Peyer's patch (tissue), 4 donors: ENCODE measurements around the gene NSMF. TPM values are rescaled to one million over a fixed set of nuclear protein-coding genes. Genes with fewer than 3 reads are reported as not detected.

ENCODE experiments used
- DNase-seq, 3 donors: peaks; one replicate each; pipeline ENCODE4 v3.0.0-alpha.2; 2017 to 2019
- H3K27ac ChIP-seq, 4 donors: fragments of 200-600 bp; sonication (generic); one replicate each; pipeline ENCODE4 v1.5.1; 2016 to 2019
- H3K27me3 ChIP-seq, 2 donors: fragments of 200-600 bp; sonication (generic); one replicate each; pipeline ENCODE4 v1.5.1; 2019
- H3K36me3 ChIP-seq, 3 donors: fragments of 200-600 bp; sonication (generic); one replicate each; pipeline ENCODE4 v1.5.1; 2016 to 2019
- H3K4me1 ChIP-seq, 4 donors: fragments of 200-600 bp; sonication (generic); one replicate each; pipeline ENCODE4 v1.5.1; 2016 to 2019
- H3K4me3 ChIP-seq, 4 donors: fragments of 200-600 bp; sonication (generic); 1 replicate in 3 of 4; 2 replicates in 1 of 4; pipeline ENCODE4 v1.5.1; 2016 to 2019; ENCODE audit warnings: mild to moderate bottlenecking in 1 of 4
- H3K9me3 ChIP-seq, 4 donors: fragments of 200-600 bp; sonication (generic); one replicate each; pipeline ENCODE4 v1.5.1; 2016 to 2019; ENCODE audit warnings: mild to moderate bottlenecking in 1 of 4
- POLR2A ChIP-seq, 2 donors: fragments of 450-650 bp; IDR thresholded peaks; one replicate each; pipeline ENCODE4 v1.5.1; 2017; ENCODE audit warnings: antibody characterized with exemption in 2 of 2, mild to moderate bottlenecking in 2 of 2, moderate library complexity in 2 of 2
- total RNA-seq, 4 donors: library from RNA; depleted of rRNA; stranded (reverse); fragments of >200 nt; gene quantifications; one replicate each; pipeline ENCODE4 v1.1.0, GENCODE V29; 2016
- TF ChIP-seq, protein P1 (sequence below), 6 experiments: fragments of 450-650 bp in 4 of 6; fragments of 200-600 bp in 2 of 6; sonication (generic) in 1 of 6; IDR thresholded peaks; one replicate each; pipeline ENCODE4 v1.5.1; 2017 to 2019; ENCODE audit warnings: antibody characterized with exemption in 6 of 6, mild to moderate bottlenecking in 3 of 6, moderate library complexity in 1 of 6

Gene NSMF
- total RNA-seq, 4 donors from 2014 or later, result 47.0 to 135 (median 117) TPM

DNA sequence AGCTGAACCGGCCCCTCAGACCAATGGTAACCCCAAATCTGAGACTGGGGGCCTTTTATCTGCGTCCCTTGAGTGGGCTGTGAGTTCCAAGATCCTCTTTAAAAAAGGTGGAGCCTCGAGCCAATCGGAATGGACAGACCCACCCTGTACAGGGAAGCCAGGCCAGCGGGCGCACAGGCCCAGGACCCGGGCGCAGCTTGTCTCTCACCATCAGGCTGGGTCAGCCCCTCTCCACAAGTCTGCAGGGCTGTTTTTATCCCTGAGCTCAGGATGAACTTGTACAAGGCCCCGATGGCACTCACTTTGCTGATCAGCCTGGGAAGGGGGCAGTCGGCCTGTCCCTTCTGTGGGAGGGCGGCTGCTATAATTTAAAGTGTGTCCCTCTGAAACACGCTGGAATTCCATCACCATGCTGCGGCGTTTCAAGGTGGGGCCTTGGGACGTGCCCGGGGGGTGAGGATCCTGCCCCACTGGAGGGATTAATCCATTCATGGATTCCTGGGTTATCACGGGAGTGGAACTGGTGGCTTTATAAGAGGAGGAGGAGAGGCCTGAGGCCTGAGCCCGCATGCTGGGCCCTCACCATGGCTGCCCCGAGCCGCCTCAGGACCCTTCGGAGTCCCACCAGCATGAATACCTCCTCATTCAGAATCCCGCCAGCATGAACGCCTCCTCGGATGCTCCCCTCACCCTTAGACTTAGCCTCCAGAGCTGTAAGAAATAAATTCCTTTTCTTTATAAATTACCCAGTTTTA lies 50.3 kb downstream of the NSMF start:
- no peak for DNase-seq
- no peak overlapping the region for H3K4me3 ChIP-seq
- H3K27ac ChIP-seq, result no peak overlapping the region
- TF ChIP-seq, protein P1, sequence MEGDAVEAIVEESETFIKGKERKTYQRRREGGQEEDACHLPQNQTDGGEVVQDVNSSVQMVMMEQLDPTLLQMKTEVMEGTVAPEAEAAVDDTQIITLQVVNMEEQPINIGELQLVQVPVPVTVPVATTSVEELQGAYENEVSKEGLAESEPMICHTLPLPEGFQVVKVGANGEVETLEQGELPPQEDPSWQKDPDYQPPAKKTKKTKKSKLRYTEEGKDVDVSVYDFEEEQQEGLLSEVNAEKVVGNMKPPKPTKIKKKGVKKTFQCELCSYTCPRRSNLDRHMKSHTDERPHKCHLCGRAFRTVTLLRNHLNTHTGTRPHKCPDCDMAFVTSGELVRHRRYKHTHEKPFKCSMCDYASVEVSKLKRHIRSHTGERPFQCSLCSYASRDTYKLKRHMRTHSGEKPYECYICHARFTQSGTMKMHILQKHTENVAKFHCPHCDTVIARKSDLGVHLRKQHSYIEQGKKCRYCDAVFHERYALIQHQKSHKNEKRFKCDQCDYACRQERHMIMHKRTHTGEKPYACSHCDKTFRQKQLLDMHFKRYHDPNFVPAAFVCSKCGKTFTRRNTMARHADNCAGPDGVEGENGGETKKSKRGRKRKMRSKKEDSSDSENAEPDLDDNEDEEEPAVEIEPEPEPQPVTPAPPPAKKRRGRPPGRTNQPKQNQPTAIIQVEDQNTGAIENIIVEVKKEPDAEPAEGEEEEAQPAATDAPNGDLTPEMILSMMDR (IDR thresholded peaks at IDR 0.05), result no peak
- TF ChIP-seq POLR2A (IDR thresholded peaks at IDR 0.05), result no peak
- H3K36me3 ChIP-seq, result no peaks in the 10 kb centered on the region
- H3K27me3 ChIP-seq, result no peaks in the 10 kb centered on the region
- no peaks in the 10 kb centered on the region for H3K9me3 ChIP-seq
- H3K4me1 ChIP-seq, result peaks cover 0 to 35% (median 9%) of the 10 kb centered on the region in 4 donors

DNA sequence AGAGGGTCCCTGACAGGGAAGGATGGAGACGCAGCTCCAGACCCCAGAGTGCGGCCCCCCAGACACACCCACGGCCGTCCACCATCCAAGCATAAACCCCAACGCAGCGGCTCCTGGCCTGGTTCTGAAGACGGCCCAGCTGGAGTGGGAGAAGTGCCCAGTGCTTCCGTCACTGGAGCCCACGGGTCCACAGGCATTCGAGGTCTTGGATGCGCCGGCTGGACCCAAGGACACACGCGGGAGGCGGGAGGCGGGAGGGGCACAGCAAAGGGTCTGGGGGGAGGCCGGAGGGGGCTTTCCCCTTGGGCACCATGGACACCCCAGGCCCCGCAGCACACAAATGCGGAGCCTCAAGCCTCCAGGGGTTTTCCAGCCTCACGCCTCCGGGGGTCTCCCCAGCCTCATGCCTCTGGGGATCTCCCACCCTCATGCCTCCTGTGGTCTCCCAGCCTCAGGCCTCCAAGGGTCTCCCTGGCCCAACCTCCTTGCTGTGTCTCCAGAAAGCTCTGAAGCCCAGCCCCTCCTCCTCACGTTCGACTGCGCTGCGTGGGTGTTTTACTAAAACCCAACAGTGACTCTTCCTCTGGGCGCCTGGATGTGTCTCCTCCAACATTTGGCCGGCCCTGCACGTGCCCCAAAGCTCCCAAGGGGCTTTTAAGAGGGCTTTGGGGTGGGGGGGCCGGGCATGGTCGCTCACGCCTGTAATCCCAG lies 51.4 kb downstream of the NSMF start:
- Histone ChIP-seq H3K36me3 (no peaks in the 10 kb centered on the region), H3K27me3 (no peaks in the 10 kb centered on the region), H3K4me3 (peak overlapping the region in 3 of 4 donors; percentile 10 to 47 (median 31)), H3K4me1 (peaks cover 0 to 35% (median 9%) of the 10 kb centered on the region in 4 donors), H3K27ac (peak overlapping the region in 2 of 4 donors; percentile 30 to 38), H3K9me3 (no peaks in the 10 kb centered on the region)
- TF ChIP-seq POLR2A (IDR thresholded peaks at IDR 0.05), result no peak
- TF ChIP-seq, protein P1 (IDR thresholded peaks at IDR 0.05), result no peak
- DNase-seq, result no peak

DNA sequence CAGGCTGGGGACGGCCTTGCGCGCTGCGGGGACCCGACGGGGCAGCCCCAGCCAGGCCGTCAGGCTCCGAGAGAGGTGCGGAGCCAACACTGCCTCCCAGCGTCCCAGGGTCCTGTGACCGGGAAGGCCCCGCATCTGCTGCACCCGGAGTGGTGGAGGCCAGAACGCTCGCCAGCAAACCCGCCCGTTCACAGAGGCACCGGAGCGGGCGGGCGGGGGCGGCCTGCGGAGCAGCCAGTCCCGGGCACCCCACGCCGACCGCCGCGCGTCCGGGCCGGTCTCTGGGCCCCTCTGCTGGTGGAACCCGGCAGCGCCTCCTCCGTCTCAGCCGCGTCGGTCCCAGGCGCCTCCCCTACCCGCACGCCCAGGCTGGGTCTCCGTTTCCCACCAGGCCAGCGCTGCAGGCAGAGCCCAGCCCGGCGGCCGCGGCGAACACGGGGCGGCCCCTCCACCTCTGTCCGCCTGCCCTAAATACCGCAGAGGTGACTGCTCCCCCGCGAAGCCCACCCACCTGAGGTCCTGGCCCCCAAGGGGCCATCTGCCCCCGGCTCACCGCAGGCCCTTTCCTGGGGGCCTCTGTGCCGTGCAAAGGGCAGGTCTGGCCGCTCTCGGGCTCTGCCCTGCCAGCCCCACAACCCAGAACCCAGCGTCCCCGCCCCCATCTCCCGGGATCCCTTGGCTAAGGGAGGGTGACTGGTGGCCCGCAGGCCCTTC lies 52.1 kb downstream of the NSMF start:
- peaks cover 0 to 34% (median 9%) of the 10 kb centered on the region in 4 donors for H3K4me1 ChIP-seq
- H3K27me3 ChIP-seq, result no peaks in the 10 kb centered on the region
- peak overlapping the region in 3 of 4 donors; percentile 25 to 38 (median 30) for H3K27ac ChIP-seq
- H3K9me3 ChIP-seq, result no peaks in the 10 kb centered on the region
- TF ChIP-seq POLR2A (IDR thresholded peaks at IDR 0.05), result no peak
- TF ChIP-seq, protein P1 (IDR thresholded peaks at IDR 0.05), result peak; percentile 28 to 95 (median 76)
- no peaks in the 10 kb centered on the region for H3K36me3 ChIP-seq
- DNase-seq, result peak; percentile 23 to 86 (median 73)
- H3K4me3 ChIP-seq, result peak overlapping the region; percentile 10 to 53 (median 39)

DNA sequence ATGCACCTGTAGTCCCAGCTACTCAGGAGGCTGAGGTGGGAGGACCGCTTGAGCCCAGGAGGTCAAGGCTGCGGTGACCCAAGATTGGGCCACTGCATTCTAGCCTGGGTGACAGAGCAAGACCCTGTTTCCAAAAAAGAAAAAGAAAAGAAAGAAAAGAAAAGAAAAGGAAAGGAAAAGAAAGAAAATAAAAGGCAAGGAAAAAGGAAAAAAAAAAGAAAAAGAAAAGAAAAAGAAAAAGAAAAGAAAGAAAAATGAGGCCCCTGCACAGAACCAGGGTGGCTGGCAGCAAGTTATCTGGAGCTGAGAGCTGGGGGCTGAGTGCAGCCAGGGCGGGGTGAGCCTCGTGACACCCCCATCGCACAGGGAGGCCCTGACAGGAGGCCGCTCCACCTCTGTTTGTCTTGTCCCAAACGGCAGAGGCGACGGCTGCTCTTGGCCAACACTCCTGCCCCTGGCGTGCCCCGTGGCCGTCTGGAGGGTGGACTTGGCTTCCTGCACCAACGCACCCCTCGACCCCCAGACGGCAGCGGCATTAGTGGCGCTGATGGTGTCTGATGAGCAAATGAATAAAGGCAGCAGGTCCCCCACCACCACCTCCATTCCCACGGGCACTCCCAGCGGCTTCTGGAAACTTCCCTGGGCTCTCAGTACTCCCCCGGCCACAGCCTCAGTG lies 52.9 kb downstream of the NSMF start:
- Histone ChIP-seq H3K4me1 (peaks cover 0 to 26% (median 8%) of the 10 kb centered on the region in 4 donors), H3K27me3 (no peaks in the 10 kb centered on the region), H3K9me3 (no peaks in the 10 kb centered on the region), H3K27ac (no peak overlapping the region), H3K4me3 (peak overlapping the region; percentile 10 to 53 (median 39)), H3K36me3 (no peaks in the 10 kb centered on the region)
- TF ChIP-seq POLR2A (IDR thresholded peaks at IDR 0.05), result no peak
- TF ChIP-seq, protein P1 (IDR thresholded peaks at IDR 0.05), result no peak
- peak in 1 of 3 donors; percentile 57 for DNase-seq

DNA sequence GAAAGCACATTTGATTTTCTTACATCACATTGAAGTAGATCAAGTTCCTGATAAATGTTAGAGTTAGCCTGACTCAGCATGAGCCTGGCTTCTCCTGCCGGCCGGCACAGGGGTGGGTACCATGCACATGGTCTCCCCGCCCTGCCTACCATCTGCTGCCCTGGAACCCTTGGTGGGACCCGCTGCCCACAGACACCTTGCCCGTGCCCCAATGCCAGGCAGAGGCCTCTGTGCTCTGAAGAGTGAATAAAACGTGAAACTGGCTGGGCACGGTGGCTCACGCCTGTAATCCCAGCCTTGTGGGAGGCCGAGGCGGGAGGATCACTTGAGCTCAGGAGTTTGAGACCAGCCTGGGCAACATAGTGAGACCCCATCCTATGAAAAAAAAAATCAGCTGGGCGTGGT lies 53.5 kb downstream of the NSMF start:
- no peak for DNase-seq
- TF ChIP-seq POLR2A (IDR thresholded peaks at IDR 0.05), result no peak
- TF ChIP-seq, protein P1 (IDR thresholded peaks at IDR 0.05), result no peak

More for the DNA sequence above, 53.5 kb downstream of the NSMF start:
- Histone ChIP-seq H3K27ac (no peak overlapping the region), H3K4me3 (no peak overlapping the region), H3K9me3 (no peaks in the 10 kb centered on the region), H3K27me3 (no peaks in the 10 kb centered on the region), H3K36me3 (no peaks in the 10 kb centered on the region), H3K4me1 (peaks cover 0 to 23% (median 5%) of the 10 kb centered on the region in 4 donors)
